Keratinocyte (primary cell): ENCODE data around the gene CLSTN2. TPM values are rescaled to one million over a fixed set of nuclear protein-coding genes. Genes with fewer than 3 reads are reported as not detected.

ENCODE experiments used
- DNase-seq: peaks from one replicate; pipeline ENCODE4 v3.0.0-alpha.2; 2011; ENCODE audit warnings: low read depth, missing footprints, low spot score
- FAIRE-seq: peaks from 2 replicates; lab custom pipeline; 2011; peaks lifted over from hg19 to GRCh38; lab: Jason Lieb, UNC
- H2AFZ ChIP-seq: 2 replicates; pipeline ENCODE4 v1.6.0; 2012; ENCODE audit warnings: low read length, control low read depth, inconsistent platforms; ENCODE audit not compliant: control insufficient read depth
- H3K27ac ChIP-seq: 2 replicates; pipeline ENCODE4 v1.5.1; 2011; ENCODE audit warnings: low read length; ENCODE audit not compliant: control insufficient read depth, insufficient read depth
- H3K27me3 ChIP-seq: 3 replicates; pipeline ENCODE4 v1.6.0; 2011; ENCODE audit warnings: low read length; ENCODE audit not compliant: control insufficient read depth, insufficient read depth; ENCODE audit errors: extremely low read depth
- H3K36me3 ChIP-seq, 2 experiments: 2 replicates in 1 of 2; 3 replicates in 1 of 2; pipeline ENCODE4 v1.5.1; 2011; ENCODE audit warnings: low read length in 2 of 2, mild to moderate bottlenecking in 1 of 2; ENCODE audit not compliant: control insufficient read depth in 2 of 2, insufficient read depth in 2 of 2; ENCODE audit errors: extremely low read depth in 1 of 2
- H3K4me1 ChIP-seq: 3 replicates; pipeline ENCODE4 v1.5.1; 2011; ENCODE audit warnings: low read length; ENCODE audit not compliant: control insufficient read depth, insufficient read depth; ENCODE audit errors: extremely low read depth
- H3K4me2 ChIP-seq: 3 replicates; pipeline ENCODE4 v1.6.0; 2011; ENCODE audit warnings: low read depth, low read length; ENCODE audit not compliant: control insufficient read depth, insufficient read depth; ENCODE audit errors: extremely low read depth
- H3K4me3 ChIP-seq, 3 experiments: fragments of 200-600 bp in 1 of 3; sonication (generic) in 1 of 3; 2 replicates in 2 of 3; 3 replicates in 1 of 3; pipeline ENCODE4 v1.5.1; 2011 to 2016; ENCODE audit warnings: low read length in 3 of 3, mild to moderate bottlenecking in 3 of 3, control low read depth in 2 of 3, inconsistent platforms in 1 of 3, low read depth in 1 of 3, mixed read lengths in 1 of 3, mixed run types in 1 of 3, moderate library complexity in 1 of 3; ENCODE audit not compliant: control insufficient read depth in 2 of 3, insufficient read depth in 2 of 3; ENCODE audit errors: extremely low read depth in 1 of 3
- H3K79me2 ChIP-seq: 2 replicates; pipeline ENCODE4 v1.6.0; 2012; ENCODE audit warnings: low read length; ENCODE audit not compliant: control insufficient read depth, insufficient read depth
- H3K9ac ChIP-seq: 3 replicates; pipeline ENCODE4 v1.6.0; 2011; ENCODE audit warnings: low read length; ENCODE audit not compliant: control insufficient read depth, insufficient read depth; ENCODE audit errors: extremely low read depth
- H3K9me1 ChIP-seq: 3 replicates; pipeline ENCODE4 v1.6.0; 2011; ENCODE audit warnings: low read length; ENCODE audit not compliant: control insufficient read depth, insufficient read depth; ENCODE audit errors: extremely low read depth
- H3K9me3 ChIP-seq: 2 replicates; pipeline ENCODE4 v1.5.1; 2012; ENCODE audit warnings: low read depth, low read length; ENCODE audit not compliant: control insufficient read depth
- H4K20me1 ChIP-seq: 3 replicates; pipeline ENCODE4 v1.6.0; 2011; ENCODE audit warnings: low read length; ENCODE audit not compliant: control insufficient read depth, insufficient read depth; ENCODE audit errors: extremely low read depth
- CTCF ChIP-seq, 3 experiments: IDR thresholded peaks in 1 of 3; conservative IDR thresholded peaks in 1 of 3; optimal IDR thresholded peaks in 1 of 3; 2 replicates in 2 of 3; 3 replicates in 1 of 3; pipeline versions ENCODE3 to v1.5.1; 2011; ENCODE audit warnings: low read length in 3 of 3, mild to moderate bottlenecking in 3 of 3, moderate library complexity in 2 of 3, control low read depth in 1 of 3, inconsistent platforms in 1 of 3; ENCODE audit not compliant: insufficient read depth in 2 of 3; ENCODE audit errors: extremely low read depth in 1 of 3
- EZH2 ChIP-seq: IDR thresholded peaks from one replicate; pipeline ENCODE4 v1.6.1; 2012; ENCODE audit warnings: inconsistent platforms, mild to moderate bottlenecking, low read length, moderate library complexity
- dilution Hi-C: fragments of 300-500 bp; cut with MboI; formaldehyde crosslinking; loops from one replicate; pipeline ENCODE4 v1.7.0; 2020; ENCODE audit warnings: low sequenced_read_pairs; ENCODE audit not compliant: extremely low pct_ligation_motif_present
- polyA plus RNA-seq, 5 experiments: library from polyadenylated mRNA; depleted of rRNA in 3 of 5; stranded (reverse) in 3 of 5; stranded (forward) in 1 of 5; unstranded in 1 of 5; fragments of >200 nt; gene quantifications; 1 replicate in 1 of 5; 2 replicates in 3 of 5; 3 replicates in 1 of 5; pipeline versions ENCODE4 v1.2.1 to v1.2.3, GENCODE V29; 2011 to 2012; ENCODE audit warnings: missing spikeins in 2 of 5, low read depth in 1 of 5, low replicate concordance in 1 of 5

CLSTN2 gene
- polyA plus RNA-seq, 1 donor (not counting 4 experiments of a cell fraction or from before 2014, with no cell fraction given) = 0.09 TPM

DNA sequence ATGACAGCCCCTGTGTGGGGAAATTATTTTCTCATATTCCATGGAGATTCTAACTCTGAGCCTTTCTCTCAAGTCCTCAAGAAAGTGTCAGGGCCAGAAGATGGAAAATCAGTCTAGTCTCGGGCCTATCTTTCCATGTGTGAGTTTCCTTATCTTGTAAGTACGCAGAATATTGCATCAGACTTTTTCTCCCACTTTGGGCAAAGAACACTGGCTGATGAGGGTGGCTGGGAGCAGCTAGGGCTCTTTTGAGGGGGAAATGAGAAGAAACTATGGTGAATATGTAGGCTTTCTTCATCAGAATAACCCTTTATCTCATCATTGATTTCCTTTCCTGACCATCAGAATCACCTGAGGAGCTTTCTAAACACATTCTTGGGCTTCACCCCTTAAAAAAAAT lies 264.0 kb downstream of the CLSTN2 start:
- no peak overlapping the region for H3K4me2 ChIP-seq
- TF ChIP-seq CTCF (optimal IDR thresholded peaks at IDR 0.05 in 1 of 3, IDR thresholded peaks at IDR 0.05 in 1 of 3, conservative IDR thresholded peaks at IDR 0.05 in 1 of 3; ENCODE audit: extremely low read depth in 1 of 3, insufficient read depth in 2 of 3, low read length in 3 of 3) = no peak
- TF ChIP-seq EZH2 = no peak
- no peaks in the 10 kb centered on the region for H3K79me2 ChIP-seq
- no peak overlapping the region for H3K4me3 ChIP-seq
- dilution Hi-C loops = no loop called here
- no peak for DNase-seq
- H4K20me1 ChIP-seq = no peaks in the 10 kb centered on the region
- H3K9ac ChIP-seq = no peak overlapping the region
- H3K27me3 ChIP-seq = no peaks in the 10 kb centered on the region
- no peaks in the 10 kb centered on the region for H3K4me1 ChIP-seq
- H2AFZ ChIP-seq = no peak overlapping the region
- no peak for FAIRE-seq
- no peak overlapping the region for H3K27ac ChIP-seq
- no peaks in the 10 kb centered on the region for H3K36me3 ChIP-seq
- no peaks in the 10 kb centered on the region for H3K9me3 ChIP-seq
- H3K9me1 ChIP-seq = no peaks in the 10 kb centered on the region

DNA sequence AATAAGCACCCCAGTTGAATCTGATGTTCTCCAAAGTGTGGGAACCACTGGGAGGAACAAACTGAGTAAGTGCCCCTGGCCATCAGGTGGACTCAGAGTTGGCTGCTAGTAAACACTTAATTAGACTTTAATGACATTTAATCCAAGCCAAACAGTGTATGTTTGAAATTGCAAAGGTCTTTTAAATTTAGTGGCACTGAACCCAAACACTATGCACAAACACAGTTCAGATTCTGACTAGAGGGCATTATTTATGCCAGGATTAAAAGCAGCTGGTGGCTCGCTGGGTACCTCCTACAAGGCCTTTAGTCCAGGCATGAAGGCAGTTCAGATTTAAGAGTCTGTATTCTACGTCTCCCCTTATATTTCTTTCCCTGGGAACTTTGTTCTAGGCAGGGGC lies 264.8 kb downstream of the CLSTN2 start:
- dilution Hi-C loops = no loop called here
- H2AFZ ChIP-seq = no peak overlapping the region
- no peak overlapping the region for H3K4me3 ChIP-seq
- H3K27me3 ChIP-seq = no peaks in the 10 kb centered on the region
- no peaks in the 10 kb centered on the region for H3K36me3 ChIP-seq
- no peak overlapping the region for H3K9ac ChIP-seq
- DNase-seq = no peak
- H4K20me1 ChIP-seq = no peaks in the 10 kb centered on the region
- no peaks in the 10 kb centered on the region for H3K9me1 ChIP-seq
- H3K79me2 ChIP-seq = no peaks in the 10 kb centered on the region
- no peaks in the 10 kb centered on the region for H3K9me3 ChIP-seq
- no peak for FAIRE-seq
- no peak for TF ChIP-seq EZH2
- TF ChIP-seq CTCF (optimal IDR thresholded peaks at IDR 0.05 in 1 of 3, IDR thresholded peaks at IDR 0.05 in 1 of 3, conservative IDR thresholded peaks at IDR 0.05 in 1 of 3; ENCODE audit: extremely low read depth in 1 of 3, insufficient read depth in 2 of 3, low read length in 3 of 3) = no peak
- H3K4me1 ChIP-seq = no peaks in the 10 kb centered on the region
- H3K27ac ChIP-seq = no peak overlapping the region
- H3K4me2 ChIP-seq = no peak overlapping the region
